Measurements from ENCODE around the gene PSKH1. TPM values are rescaled to one million over a fixed set of nuclear protein-coding genes. Genes with fewer than 3 reads are reported as not detected.
A peak's percentile ranks its signal among the peaks of the same experiment; 100 is the strongest.

PSKH1 gene
- total RNA-seq, 1 experiment from 2014 or later, result 24.2 TPM

DNA sequence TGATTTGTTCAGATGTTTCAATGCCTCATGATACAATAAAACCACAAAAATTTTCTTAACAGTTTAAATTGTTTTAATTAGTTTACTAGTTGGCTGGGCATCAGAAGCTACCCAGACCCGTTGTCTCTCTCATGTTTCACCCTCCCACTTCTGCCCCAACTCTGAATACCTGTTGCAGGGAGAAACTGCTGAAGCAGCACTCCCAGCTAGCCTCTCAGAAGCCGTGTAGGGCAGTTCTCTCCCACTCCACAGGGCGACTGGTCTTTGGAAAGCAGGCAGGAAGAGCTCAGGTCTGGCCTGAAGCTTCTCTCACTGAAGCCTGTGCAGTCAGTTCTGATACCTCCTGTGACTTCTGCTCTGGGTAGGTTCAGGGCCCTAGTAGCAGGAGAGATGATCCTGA, 21.8 kb upstream of the PSKH1 start:
- no TSS peak for BruUV-seq (replicated peaks)
- no peak overlapping the region for H3K4me3 ChIP-seq (ENCODE audit: low read depth, low read length, poor library complexity, severe bottlenecking)
- TF ChIP-seq EZH2 (IDR thresholded peaks at IDR 0.05; ENCODE audit: borderline replicate concordance, low read depth, low read length, poor library complexity, severe bottlenecking), result no peak
- TF ChIP-seq CTCF (conservative IDR thresholded peaks at IDR 0.05; ENCODE audit: low read depth, low read length), result no peak
- ChIA-PET POLR2A (ENCODE audit: low non-redundant PET) (no interaction called here), CTCF (no interaction called here)
- no peaks in the 10 kb centered on the region for H3K9me3 ChIP-seq (ENCODE audit: low read depth, low read length, poor library complexity, severe bottlenecking)
- intact Hi-C loops (cut with micrococcal nuclease; ENCODE audit: unreplicated experiment), result no loop called here
- H3K27me3 ChIP-seq (replicated peaks; ENCODE audit: insufficient read depth, low read depth, low read length, poor library complexity), result no peaks in the 10 kb centered on the region
- DNase-seq (ENCODE audit: low spot score), result no peak
- peaks cover 31% of the 10 kb centered on the region for H3K36me3 ChIP-seq (ENCODE audit: insufficient read depth, low read length, poor library complexity, severe bottlenecking)
- peaks cover 13% of the 10 kb centered on the region for H3K4me1 ChIP-seq (ENCODE audit: insufficient read depth, low read length, poor library complexity, severe bottlenecking)
- no peak overlapping the region for H3K27ac ChIP-seq (ENCODE audit: low read depth, low read length, poor library complexity, severe bottlenecking)

- Histone ChIP-seq H3K4me1 (ENCODE audit: insufficient read depth, low read length, poor library complexity, severe bottlenecking) (peaks cover 13% of the 10 kb centered on the region), H3K27me3 (replicated peaks; ENCODE audit: insufficient read depth, low read depth, low read length, poor library complexity) (no peaks in the 10 kb centered on the region), H3K36me3 (ENCODE audit: insufficient read depth, low read length, poor library complexity, severe bottlenecking) (peaks cover 35% of the 10 kb centered on the region), H3K27ac (ENCODE audit: low read depth, low read length, poor library complexity, severe bottlenecking) (peak overlapping the region; percentile 81), H3K4me3 (ENCODE audit: low read depth, low read length, poor library complexity, severe bottlenecking) (peak overlapping the region; percentile 83), H3K9me3 (ENCODE audit: low read depth, low read length, poor library complexity, severe bottlenecking) (no peaks in the 10 kb centered on the region)
- intact Hi-C loops (cut with micrococcal nuclease; ENCODE audit: unreplicated experiment), result no loop called here
- ChIA-PET POLR2A (ENCODE audit: low non-redundant PET) (interaction anchor here (0.6 kb wide), 1 partner anchor 10 kb away, joined by 3 read pairs; no protein-coding TSS in a partner anchor), CTCF (no interaction called here)
- DNase-seq (ENCODE audit: low spot score), result no peak
- no TSS peak for BruUV-seq (replicated peaks)
- TF ChIP-seq EZH2 (IDR thresholded peaks at IDR 0.05; ENCODE audit: borderline replicate concordance, low read depth, low read length, poor library complexity, severe bottlenecking), result no peak
- TF ChIP-seq CTCF (conservative IDR thresholded peaks at IDR 0.05; ENCODE audit: low read depth, low read length), result no peak
Observed at GRCh38 chr16:67872131-67872630, 20.9 kb upstream of the PSKH1 start.

GRCh38 chr16:67872631-67873434, 20.2 kb upstream of the PSKH1 start, which contains the start of gene EDC4:
Gene EDC4 (plus strand): TSS chr16:67873052. CDS start chr16:67873262, 210 bp downstream.
- CTCF ChIA-PET, result interaction anchor here (0.5 to 2.1 kb wide), 2 partner anchors 11 to 1111 kb away, joined by 3 to 7 read pairs; partner anchors contain the start of gene NRN1L
- DNase-seq (ENCODE audit: low spot score), result peak; percentile 88
- Histone ChIP-seq H3K27me3 (replicated peaks; ENCODE audit: insufficient read depth, low read depth, low read length, poor library complexity) (no peaks in the 10 kb centered on the region), H3K36me3 (ENCODE audit: insufficient read depth, low read length, poor library complexity, severe bottlenecking) (peaks cover 35% of the 10 kb centered on the region), H3K4me3 (ENCODE audit: low read depth, low read length, poor library complexity, severe bottlenecking) (peak within 1 kb of the TSS; percentile 83), H3K9me3 (ENCODE audit: low read depth, low read length, poor library complexity, severe bottlenecking) (no peaks in the 10 kb centered on the region), H3K27ac (ENCODE audit: low read depth, low read length, poor library complexity, severe bottlenecking) (peak within 1 kb of the TSS; percentile 81), H3K4me1 (ENCODE audit: insufficient read depth, low read length, poor library complexity, severe bottlenecking) (peaks cover 13% of the 10 kb centered on the region)
- TF ChIP-seq CTCF (conservative IDR thresholded peaks at IDR 0.05; ENCODE audit: low read depth, low read length), result no peak
- TF ChIP-seq EZH2 (IDR thresholded peaks at IDR 0.05; ENCODE audit: borderline replicate concordance, low read depth, low read length, poor library complexity, severe bottlenecking), result no peak
- POLR2A ChIA-PET (ENCODE audit: low non-redundant PET), result no interaction called here
- no TSS peak for BruUV-seq (replicated peaks)
- intact Hi-C loops (cut with micrococcal nuclease; ENCODE audit: unreplicated experiment), result no loop called here

Measured in A673 (cell line).